ENCODE data around the gene DPYSL3.

DPYSL3 gene

DNA sequence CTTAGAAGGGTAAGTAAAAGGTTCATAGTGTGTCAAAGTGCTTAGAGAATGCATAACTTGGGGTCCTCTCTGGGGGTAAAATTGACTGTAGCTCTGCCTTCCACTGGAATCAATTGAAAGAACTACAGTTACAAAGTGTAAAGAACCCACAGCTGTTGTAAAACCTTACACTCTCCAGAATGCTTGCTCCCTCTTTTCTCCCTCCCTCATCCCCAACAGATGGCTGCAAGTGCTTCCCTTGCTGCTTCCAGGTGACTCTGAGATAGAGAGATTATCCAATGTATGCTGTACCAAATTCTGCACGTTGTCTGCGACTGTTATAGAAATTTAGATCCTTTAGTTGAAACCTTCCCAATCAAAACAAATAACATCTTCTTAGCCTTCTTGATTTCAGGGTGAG is 149.1 kb downstream of the DPYSL3 start:
- no peak for DNase-seq

DNA sequence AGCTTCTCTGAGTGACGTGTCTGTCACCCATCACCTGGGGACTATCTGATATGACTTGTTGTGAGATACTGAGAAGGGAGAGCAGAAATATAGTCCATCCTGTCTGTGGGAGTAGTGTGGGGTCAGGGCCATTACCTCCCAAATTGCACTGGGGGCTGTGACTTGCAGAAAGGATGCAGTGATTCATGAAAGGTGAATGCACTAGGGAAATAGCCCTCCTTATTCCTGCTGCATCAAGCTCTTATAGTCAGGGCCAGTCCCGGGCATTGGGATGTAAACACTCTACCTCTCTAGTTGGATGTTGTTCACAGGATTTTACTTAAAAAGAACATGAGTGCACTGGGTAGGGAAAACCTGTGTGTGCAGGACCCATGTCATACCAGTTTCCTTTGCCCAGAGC is 150.3 kb downstream of the DPYSL3 start:
- no peak for DNase-seq

DNA sequence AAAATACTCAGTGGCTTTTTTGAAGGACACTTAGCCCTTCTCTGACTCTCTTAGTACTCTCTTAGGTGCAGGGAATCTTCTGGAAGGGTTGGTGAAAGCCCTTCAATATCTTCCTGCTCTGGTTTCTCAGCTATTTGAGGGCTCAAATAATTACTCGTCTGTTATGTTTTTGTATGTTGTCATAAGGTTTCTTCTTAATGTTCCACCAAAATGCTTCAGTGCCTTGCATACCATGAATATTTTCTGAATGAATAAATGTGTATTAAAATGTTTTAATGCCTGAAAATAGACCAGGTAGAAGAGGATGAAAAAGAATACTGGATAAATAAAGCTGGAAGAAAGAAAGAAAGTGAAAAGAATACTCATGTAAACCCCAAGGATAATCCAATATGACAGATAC is 150.8 kb downstream of the DPYSL3 start:
- no peak for DNase-seq

DNA sequence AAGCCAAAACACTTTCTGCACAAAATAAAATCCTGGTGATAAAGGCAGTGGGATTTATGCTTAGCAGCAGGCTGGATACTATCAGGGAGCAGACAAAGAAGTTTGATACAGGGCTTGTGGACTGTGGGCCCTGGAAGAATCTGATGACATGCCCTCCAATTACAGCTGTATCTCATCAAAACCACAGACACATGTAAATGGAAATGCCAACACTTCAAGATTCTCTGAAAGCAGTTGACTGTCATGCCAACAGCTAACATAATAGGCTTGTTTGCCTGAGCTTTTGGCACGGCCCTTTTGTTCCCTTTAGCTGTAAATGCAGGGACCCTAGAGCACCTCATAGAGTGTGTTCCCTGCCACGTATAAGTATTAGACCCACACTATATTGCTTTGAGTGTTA is 160.6 kb downstream of the DPYSL3 start:
- no peak for DNase-seq

DNA sequence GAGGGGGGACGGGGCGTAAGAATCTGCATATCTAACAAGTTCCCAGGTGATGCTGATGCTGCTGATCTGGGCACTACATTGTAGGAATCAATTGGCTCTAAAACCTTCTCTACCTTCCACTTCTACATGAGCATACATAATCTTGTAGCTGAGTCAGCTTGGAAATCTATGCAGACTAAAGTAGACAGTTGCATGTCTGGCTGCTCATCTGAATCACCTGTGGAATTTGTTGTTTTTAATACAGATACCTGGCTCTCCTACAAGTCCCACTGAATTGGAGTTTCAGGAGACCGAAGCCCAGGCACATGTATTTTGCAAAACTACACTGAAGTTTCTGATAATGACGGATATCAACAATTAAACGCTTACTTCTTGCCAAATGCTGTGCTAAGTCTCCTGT is 161.4 kb downstream of the DPYSL3 start:
- DNase-seq, result no peak

DNA sequence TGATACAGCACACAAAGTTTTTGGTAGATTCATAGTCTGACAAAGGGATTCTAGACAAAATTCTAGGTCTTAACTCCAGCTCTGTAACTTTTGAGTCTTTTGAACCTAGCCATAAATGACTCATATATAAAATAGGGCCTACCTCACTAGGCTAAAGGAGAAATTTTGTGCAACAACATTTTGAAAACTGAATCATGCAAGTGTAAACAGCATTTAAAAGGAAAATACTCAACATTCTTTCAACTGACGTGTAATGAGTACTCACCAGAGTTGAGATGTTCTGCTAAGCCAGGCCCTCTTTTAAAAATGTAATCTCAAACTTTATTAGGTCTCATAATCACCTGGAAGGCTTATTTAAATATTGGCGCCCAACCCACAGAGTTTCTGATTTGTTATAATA is 161.8 kb downstream of the DPYSL3 start:
- no peak for DNase-seq

DNA sequence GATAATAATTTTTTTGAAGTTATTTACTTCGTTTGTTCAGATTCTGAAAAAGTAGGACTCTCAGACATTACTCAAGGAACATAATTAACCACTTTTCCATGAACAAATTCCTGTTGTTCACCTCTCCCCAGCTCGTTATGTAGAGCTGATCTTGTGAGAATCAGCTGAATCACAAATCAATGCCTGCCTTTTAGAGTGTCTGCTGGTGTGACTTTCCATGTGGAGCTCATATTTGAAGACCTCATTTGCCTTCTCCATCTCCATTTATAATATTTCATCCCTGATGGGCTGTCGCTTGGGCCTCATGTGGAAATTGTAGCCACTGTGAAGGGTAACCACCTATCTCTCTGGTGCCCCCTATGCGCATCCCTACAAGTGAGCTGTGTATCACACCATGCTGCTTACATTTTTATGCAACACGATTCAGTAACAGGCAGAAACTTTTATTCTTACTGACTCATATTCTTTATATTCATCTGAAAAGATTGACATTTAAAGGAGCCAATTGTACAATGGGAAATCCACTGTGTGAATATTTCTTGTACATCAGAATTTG is 163.8 kb downstream of the DPYSL3 start:
- DNase-seq, result no peak

DNA sequence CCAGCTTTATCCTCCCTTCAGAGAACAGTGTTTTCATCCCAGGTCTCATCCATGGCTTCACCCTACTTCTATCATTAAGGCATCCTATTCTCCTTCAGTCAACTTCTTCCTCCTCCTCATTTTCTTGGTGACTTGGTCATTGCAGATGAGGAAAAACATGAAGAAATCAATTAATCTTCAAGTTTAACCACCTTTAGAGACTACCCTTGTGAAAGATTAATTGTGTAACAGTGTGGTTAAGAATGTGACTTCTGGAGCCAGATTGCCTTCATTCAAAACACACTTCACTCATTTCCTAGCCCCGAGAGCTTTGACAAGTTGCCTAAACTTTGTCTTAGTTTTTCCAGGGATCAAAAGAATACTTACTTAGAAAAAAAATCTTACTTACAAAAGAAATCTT is 165.0 kb downstream of the DPYSL3 start:
- DNase-seq, result no peak

DNA sequence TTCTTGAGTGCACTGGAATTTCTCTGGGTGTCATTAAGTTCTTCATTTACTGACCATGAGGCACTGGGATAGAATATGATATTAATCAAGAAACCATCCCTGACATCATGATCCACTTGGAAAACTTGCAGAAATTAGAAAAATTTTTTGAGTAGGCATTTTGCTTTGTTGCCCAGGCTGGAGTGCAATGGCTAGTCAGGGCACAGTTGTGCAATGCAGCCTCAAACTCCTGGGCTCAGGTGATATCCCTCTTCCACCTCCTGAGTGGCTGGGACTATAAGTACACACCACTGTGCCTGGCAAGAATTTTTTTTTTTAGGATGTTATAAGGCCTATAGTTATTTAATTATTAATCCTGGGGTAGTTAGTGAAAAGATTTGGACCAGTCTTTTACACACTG is 168.5 kb downstream of the DPYSL3 start:
- DNase-seq, result no peak

DNA sequence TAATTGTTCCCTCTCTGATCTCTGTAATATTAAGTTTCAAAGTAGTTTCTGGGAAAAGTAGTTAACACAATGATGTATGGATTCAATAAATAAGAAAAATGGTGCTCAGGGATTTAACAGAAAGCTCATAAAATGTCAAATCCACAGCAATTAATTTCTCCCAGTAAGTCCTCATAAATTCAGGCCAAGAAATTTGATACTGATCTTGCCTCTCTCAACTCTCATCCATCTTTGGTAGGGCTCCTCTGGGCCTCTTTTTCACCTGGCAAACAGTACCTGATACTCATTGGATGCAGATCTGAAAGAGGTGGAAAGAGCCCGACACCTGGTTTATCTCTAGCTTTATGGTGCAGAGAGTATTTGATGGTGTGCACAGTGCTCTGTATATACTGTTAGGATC is 168.9 kb downstream of the DPYSL3 start:
- no peak for DNase-seq

Data from CD4-positive, alpha-beta T cell treated with Interferon gamma for 1 hour (primary cell).